ENCODE data around the gene ROR2. TPM values are rescaled to one million over a fixed set of nuclear protein-coding genes. Genes with fewer than 3 reads are reported as not detected.

The ROR2 gene
- total RNA-seq, 1 experiment from 2014 or later = not detected

- no peaks in the 10 kb centered on the region for H3K4me1 Mint-ChIP-seq (ENCODE audit: low read depth, unreplicated experiment)
- H3K4me3 Mint-ChIP-seq (ENCODE audit: low read depth, unreplicated experiment) = no peak overlapping the region
- H3K9me3 Mint-ChIP-seq (ENCODE audit: low read depth, unreplicated experiment) = no peaks in the 10 kb centered on the region
- no peaks in the 10 kb centered on the region for H3K36me3 Mint-ChIP-seq (ENCODE audit: insufficient read depth, unreplicated experiment)
- BruUV-seq (replicated peaks) = no TSS peak
- H3K27me3 Mint-ChIP-seq (ENCODE audit: unreplicated experiment) = peaks cover 34% of the 10 kb centered on the region
- TF ChIP-seq CTCF (IDR thresholded peaks at IDR 0.05; ENCODE audit: unreplicated experiment) = no peak
- DNase-seq = no peak
- CTCF ChIA-PET = interaction anchor here (0.6 kb wide), 1 partner anchor 61 kb away, joined by 3 read pairs; no protein-coding TSS in a partner anchor
- H3K27ac Mint-ChIP-seq (ENCODE audit: unreplicated experiment) = no peak overlapping the region
- intact Hi-C loops (cut with micrococcal nuclease; ENCODE audit: unreplicated experiment) = no loop called here
Measured at GRCh38 chr9:91733006-91733624, 216.9 kb downstream of the ROR2 start.

DNA sequence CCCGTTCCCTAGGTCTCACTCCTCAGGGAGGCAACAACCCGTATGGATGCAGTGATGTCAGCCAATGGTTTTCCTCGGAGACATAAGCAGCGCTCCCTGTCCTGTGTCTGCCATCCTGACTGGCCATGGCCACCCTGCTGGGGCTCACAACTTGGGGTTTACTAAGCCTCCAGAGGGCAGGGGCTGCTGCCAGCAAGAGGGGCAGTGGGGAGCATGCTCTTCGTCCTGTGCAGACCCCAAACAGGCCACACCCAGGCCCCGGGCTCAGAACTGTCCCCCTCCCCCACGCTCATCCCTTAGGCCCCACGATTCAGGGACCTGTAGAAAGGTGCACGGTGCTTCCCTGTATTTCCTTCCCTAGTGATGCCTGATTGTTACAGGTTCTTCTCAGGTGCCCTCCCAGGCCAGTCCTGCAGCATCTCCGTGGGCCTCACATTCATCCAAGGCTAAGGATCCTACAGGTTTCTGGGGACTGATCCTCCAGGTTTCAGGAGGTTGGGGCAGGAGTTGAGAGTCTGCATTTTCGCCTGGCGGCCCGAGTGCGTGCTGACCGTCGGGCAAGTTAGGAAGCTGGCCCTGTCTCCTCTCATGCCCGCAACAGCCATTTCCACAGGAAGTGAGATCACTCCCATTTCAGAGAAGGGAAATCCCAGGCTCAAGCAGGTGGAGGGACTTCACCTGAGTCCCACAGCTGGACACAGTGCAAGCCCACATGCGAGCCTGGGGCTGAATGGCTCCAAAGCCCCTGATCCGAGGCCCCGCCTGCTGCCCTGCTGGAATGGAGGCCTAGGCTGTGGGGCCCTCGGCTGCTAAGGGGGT lies 217.6 kb downstream of the ROR2 start:
- Mint-ChIP-seq H3K9me3 (ENCODE audit: low read depth, unreplicated experiment) (no peaks in the 10 kb centered on the region), H3K4me1 (ENCODE audit: low read depth, unreplicated experiment) (no peaks in the 10 kb centered on the region), H3K4me3 (ENCODE audit: low read depth, unreplicated experiment) (no peak overlapping the region), H3K36me3 (ENCODE audit: insufficient read depth, unreplicated experiment) (no peaks in the 10 kb centered on the region), H3K27ac (ENCODE audit: unreplicated experiment) (no peak overlapping the region), H3K27me3 (ENCODE audit: unreplicated experiment) (peaks cover 29% of the 10 kb centered on the region)
- no TSS peak for BruUV-seq (replicated peaks)
- TF ChIP-seq CTCF (IDR thresholded peaks at IDR 0.05; ENCODE audit: unreplicated experiment) = no peak
- no peak for DNase-seq
- CTCF ChIA-PET = no interaction called here
- intact Hi-C loops (cut with micrococcal nuclease; ENCODE audit: unreplicated experiment) = no loop called here

GRCh38 chr9:91730806-91731205 lies 219.2 kb downstream of the ROR2 start:
- H3K4me3 Mint-ChIP-seq (ENCODE audit: low read depth, unreplicated experiment) = no peak overlapping the region
- no TSS peak for BruUV-seq (replicated peaks)
- no peak overlapping the region for H3K27ac Mint-ChIP-seq (ENCODE audit: unreplicated experiment)
- H3K9me3 Mint-ChIP-seq (ENCODE audit: low read depth, unreplicated experiment) = no peaks in the 10 kb centered on the region
- CTCF ChIA-PET = no interaction called here
- TF ChIP-seq CTCF (IDR thresholded peaks at IDR 0.05; ENCODE audit: unreplicated experiment) = no peak
- H3K36me3 Mint-ChIP-seq (ENCODE audit: insufficient read depth, unreplicated experiment) = no peaks in the 10 kb centered on the region
- H3K4me1 Mint-ChIP-seq (ENCODE audit: low read depth, unreplicated experiment) = no peaks in the 10 kb centered on the region
- no peak for DNase-seq
- intact Hi-C loops (cut with micrococcal nuclease; ENCODE audit: unreplicated experiment) = no loop called here
- peaks cover 25% of the 10 kb centered on the region for H3K27me3 Mint-ChIP-seq (ENCODE audit: unreplicated experiment)

DNA sequence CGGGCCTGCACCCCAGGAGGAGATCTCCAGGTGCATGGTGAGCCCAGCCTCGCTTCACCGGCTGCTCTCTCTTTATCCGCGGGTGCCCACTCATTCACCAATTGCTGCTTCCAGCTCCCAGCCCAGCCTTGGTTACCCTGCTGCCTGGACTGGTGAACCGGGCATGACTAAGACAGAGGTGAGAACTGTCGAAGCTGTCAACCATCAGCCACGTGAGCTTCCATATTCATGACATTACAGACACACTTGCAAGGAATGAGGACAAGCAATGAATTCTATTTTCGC lies 220.5 kb downstream of the ROR2 start:
- no peak for TF ChIP-seq CTCF (IDR thresholded peaks at IDR 0.05; ENCODE audit: unreplicated experiment)
- H3K36me3 Mint-ChIP-seq (ENCODE audit: insufficient read depth, unreplicated experiment) = no peaks in the 10 kb centered on the region
- CTCF ChIA-PET = no interaction called here
- intact Hi-C loops (cut with micrococcal nuclease; ENCODE audit: unreplicated experiment) = no loop called here
- H3K27ac Mint-ChIP-seq (ENCODE audit: unreplicated experiment) = no peak overlapping the region
- H3K27me3 Mint-ChIP-seq (ENCODE audit: unreplicated experiment) = peaks cover 18% of the 10 kb centered on the region
- no TSS peak for BruUV-seq (replicated peaks)
- H3K4me3 Mint-ChIP-seq (ENCODE audit: low read depth, unreplicated experiment) = no peak overlapping the region
- no peaks in the 10 kb centered on the region for H3K9me3 Mint-ChIP-seq (ENCODE audit: low read depth, unreplicated experiment)
- H3K4me1 Mint-ChIP-seq (ENCODE audit: low read depth, unreplicated experiment) = no peaks in the 10 kb centered on the region
- DNase-seq = no peak
